HepG2 (cell line): ENCODE data around the gene NID1. TPM values are rescaled to one million over a fixed set of nuclear protein-coding genes. Genes with fewer than 3 reads are reported as not detected.

Source experiments
- CAMTA2 ChIP-seq: sonication (generic); formaldehyde crosslinking; IDR thresholded peaks from 2 replicates; pipeline ENCODE4 v1.4.0; 2020; ENCODE audit warnings: mild to moderate bottlenecking, missing genetic modification reagents, borderline replicate concordance
- GATAD2A ChIP-seq: IDR thresholded peaks from 2 replicates; pipeline ENCODE4 v1.6.1; 2016
- NCOA5 ChIP-seq: sonication (generic); formaldehyde crosslinking; IDR thresholded peaks from 2 replicates; pipeline ENCODE4 v1.4.0; 2020; ENCODE audit warnings: missing genetic modification reagents
- NFKBIZ ChIP-seq: IDR thresholded peaks from 2 replicates; pipeline ENCODE4 v1.6.1; 2018; ENCODE audit warnings: missing genetic modification reagents, missing compliant biosample characterization
- ZNF207 ChIP-seq: fragments of 450-650 bp; IDR thresholded peaks from 2 replicates; pipeline ENCODE4 v1.6.1; 2016; ENCODE audit warnings: antibody characterized with exemption, borderline replicate concordance
- polyA plus RNA-seq, 8 experiments: library from polyadenylated mRNA; depleted of rRNA in 3 of 8; stranded (reverse) in 7 of 8; unstranded in 1 of 8; fragments of >200 nt; fragmentation: Illumina TruSeq in 4 of 8; extraction: Trizol in 4 of 8; gene quantifications; 2 replicates each; pipeline versions ENCODE4 v1.2.1 to v1.2.3, GENCODE V29; 2011 to 2016; ENCODE audit warnings: low read depth in 4 of 8, missing spikeins in 1 of 8, mixed read lengths in 1 of 8; ENCODE audit not compliant: insufficient read depth in 1 of 8
- total RNA-seq, 5 experiments: library from RNA; depleted of rRNA; stranded (reverse); fragments of >200 nt; fragmentation: Illumina TruSeq; extraction: Trizol; gene quantifications; 2 replicates each; pipeline ENCODE4 v1.2.3, GENCODE V29; 2016; ENCODE audit warnings: low read depth in 1 of 5
- TF ChIP-seq, protein P1 (sequence below): sonication (generic); formaldehyde crosslinking; IDR thresholded peaks from 2 replicates; pipeline ENCODE4 v1.5.0; 2020; ENCODE audit warnings: mild to moderate bottlenecking, missing genetic modification reagents
- TF ChIP-seq, protein P2 (sequence below): IDR thresholded peaks from 2 replicates; pipeline ENCODE4 v1.6.1; 2016; ENCODE audit warnings: missing compliant biosample characterization, missing genetic modification reagents, borderline replicate concordance
- TF ChIP-seq, protein P3 (sequence below): sonication (generic); formaldehyde crosslinking; IDR thresholded peaks from 2 replicates; pipeline ENCODE4 v1.4.0; 2020; ENCODE audit warnings: missing genetic modification reagents, borderline replicate concordance

NID1 gene
- total and polyA plus RNA-seq, 2 of the 13 experiments (the other 11 are each of a cell fraction or from before 2014, with no cell fraction given): 50.2 to 56.1 TPM

DNA sequence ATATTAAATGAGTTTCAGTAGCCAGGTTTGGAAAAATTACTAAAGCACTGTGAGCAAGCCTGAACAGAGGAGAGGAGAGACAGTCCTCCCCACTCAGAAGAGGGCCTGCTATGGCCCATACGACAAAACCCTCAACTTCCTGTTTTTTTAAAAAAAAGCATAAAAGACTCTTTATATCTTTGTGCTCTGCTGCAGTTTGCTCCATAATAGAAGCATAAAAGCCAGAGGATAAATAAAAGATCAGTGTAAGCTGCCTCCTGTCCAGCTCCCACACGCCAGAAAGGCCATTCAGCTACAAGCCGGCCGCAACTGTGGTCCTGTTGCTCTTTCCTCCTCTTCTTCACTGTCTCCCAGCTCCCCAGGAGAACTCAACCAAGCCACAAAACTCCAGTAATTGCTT, 37.8 kb downstream of the NID1 start (continued):
- TF ChIP-seq, protein P1, sequence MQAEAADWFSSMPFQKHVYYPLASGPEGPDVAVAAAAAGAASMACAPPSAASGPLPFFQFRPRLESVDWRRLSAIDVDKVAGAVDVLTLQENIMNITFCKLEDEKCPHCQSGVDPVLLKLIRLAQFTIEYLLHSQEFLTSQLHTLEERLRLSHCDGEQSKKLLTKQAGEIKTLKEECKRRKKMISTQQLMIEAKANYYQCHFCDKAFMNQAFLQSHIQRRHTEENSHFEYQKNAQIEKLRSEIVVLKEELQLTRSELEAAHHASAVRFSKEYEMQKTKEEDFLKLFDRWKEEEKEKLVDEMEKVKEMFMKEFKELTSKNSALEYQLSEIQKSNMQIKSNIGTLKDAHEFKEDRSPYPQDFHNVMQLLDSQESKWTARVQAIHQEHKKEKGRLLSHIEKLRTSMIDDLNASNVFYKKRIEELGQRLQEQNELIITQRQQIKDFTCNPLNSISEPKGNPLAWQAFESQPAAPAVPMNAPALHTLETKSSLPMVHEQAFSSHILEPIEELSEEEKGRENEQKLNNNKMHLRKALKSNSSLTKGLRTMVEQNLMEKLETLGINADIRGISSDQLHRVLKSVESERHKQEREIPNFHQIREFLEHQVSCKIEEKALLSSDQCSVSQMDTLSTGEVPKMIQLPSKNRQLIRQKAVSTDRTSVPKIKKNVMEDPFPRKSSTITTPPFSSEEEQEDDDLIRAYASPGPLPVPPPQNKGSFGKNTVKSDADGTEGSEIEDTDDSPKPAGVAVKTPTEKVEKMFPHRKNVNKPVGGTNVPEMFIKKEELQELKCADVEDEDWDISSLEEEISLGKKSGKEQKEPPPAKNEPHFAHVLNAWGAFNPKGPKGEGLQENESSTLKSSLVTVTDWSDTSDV (CRISPR knock-in tag): no peak
- TF ChIP-seq, protein P2, sequence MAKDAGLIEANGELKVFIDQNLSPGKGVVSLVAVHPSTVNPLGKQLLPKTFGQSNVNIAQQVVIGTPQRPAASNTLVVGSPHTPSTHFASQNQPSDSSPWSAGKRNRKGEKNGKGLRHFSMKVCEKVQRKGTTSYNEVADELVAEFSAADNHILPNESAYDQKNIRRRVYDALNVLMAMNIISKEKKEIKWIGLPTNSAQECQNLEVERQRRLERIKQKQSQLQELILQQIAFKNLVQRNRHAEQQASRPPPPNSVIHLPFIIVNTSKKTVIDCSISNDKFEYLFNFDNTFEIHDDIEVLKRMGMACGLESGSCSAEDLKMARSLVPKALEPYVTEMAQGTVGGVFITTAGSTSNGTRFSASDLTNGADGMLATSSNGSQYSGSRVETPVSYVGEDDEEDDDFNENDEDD: no peak
- TF ChIP-seq GATAD2A (CRISPR knock-in tag): no peak
- TF ChIP-seq NCOA5 (CRISPR knock-in tag): no peak
- no peak for TF ChIP-seq ZNF207
- TF ChIP-seq, protein P3, sequence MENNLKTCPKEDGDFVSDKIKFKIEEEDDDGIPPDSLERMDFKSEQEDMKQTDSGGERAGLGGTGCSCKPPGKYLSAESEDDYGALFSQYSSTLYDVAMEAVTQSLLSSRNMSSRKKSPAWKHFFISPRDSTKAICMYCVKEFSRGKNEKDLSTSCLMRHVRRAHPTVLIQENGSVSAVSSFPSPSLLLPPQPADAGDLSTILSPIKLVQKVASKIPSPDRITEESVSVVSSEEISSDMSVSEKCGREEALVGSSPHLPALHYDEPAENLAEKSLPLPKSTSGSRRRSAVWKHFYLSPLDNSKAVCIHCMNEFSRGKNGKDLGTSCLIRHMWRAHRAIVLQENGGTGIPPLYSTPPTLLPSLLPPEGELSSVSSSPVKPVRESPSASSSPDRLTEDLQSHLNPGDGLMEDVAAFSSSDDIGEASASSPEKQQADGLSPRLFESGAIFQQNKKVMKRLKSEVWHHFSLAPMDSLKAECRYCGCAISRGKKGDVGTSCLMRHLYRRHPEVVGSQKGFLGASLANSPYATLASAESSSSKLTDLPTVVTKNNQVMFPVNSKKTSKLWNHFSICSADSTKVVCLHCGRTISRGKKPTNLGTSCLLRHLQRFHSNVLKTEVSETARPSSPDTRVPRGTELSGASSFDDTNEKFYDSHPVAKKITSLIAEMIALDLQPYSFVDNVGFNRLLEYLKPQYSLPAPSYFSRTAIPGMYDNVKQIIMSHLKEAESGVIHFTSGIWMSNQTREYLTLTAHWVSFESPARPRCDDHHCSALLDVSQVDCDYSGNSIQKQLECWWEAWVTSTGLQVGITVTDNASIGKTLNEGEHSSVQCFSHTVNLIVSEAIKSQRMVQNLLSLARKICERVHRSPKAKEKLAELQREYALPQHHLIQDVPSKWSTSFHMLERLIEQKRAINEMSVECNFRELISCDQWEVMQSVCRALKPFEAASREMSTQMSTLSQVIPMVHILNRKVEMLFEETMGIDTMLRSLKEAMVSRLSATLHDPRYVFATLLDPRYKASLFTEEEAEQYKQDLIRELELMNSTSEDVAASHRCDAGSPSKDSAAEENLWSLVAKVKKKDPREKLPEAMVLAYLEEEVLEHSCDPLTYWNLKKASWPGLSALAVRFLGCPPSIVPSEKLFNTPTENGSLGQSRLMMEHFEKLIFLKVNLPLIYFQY (CRISPR knock-in tag): no peak
- no peak for TF ChIP-seq CAMTA2 (CRISPR knock-in tag)
- TF ChIP-seq NFKBIZ (CRISPR knock-in tag): no peak
